HEK293 (cell line): ENCODE data around the gene NAP1L4.

Experiments
- CTCF ChIA-PET: fragments of 350-600 bp; formaldehyde crosslinking; extraction: SDS; loops from one replicate; lab custom pipeline; 2021; ENCODE audit warnings: antibody characterized with exemption; lab: Yijun Ruan, JAX
- POLR2A ChIA-PET: fragments of 300-600 bp; formaldehyde crosslinking; extraction: SDS; loops from one replicate; lab custom pipeline; 2020; ENCODE audit warnings: antibody characterized with exemption, inconsistent platforms; lab: Yijun Ruan, JAX
- H3K27ac ChIP-seq: fragments of 200-500 bp; sonication (Bioruptor generic); 2 replicates; pipeline ENCODE4 v1.5.1; 2014; ENCODE audit warnings: low read depth, low read length, control low read depth, inconsistent platforms; ENCODE audit errors: extremely low read depth
- H3K36me3 ChIP-seq, 2 experiments: fragments of 200-500 bp in 1 of 2; sonication (Bioruptor generic) in 1 of 2; 1 replicate in 1 of 2; 2 replicates in 1 of 2; pipeline ENCODE4 v1.5.1; 2014 to 2017; ENCODE audit warnings: inconsistent platforms in 2 of 2, low read length in 2 of 2; ENCODE audit not compliant: control insufficient read depth in 2 of 2, insufficient read depth in 1 of 2
- H3K4me1 ChIP-seq: fragments of 200-500 bp; sonication (Bioruptor generic); 2 replicates; pipeline ENCODE4 v1.5.1; 2014; ENCODE audit warnings: mild to moderate bottlenecking, low read length, inconsistent platforms; ENCODE audit not compliant: control insufficient read depth, insufficient read depth
- H3K4me3 ChIP-seq: 2 replicates; pipeline ENCODE4 v1.5.1; 2011; ENCODE audit warnings: low read depth, mild to moderate bottlenecking, control low read depth, low read length, moderate library complexity
- H3K9me3 ChIP-seq: fragments of 200-500 bp; sonication (Bioruptor generic); 2 replicates; pipeline ENCODE4 v1.5.1; 2014; ENCODE audit warnings: low read depth, low read length, inconsistent platforms; ENCODE audit not compliant: control insufficient read depth, insufficient read depth
- EGR2 ChIP-seq: fragments of 450-650 bp; formaldehyde crosslinking; IDR thresholded peaks from 2 replicates; pipeline ENCODE4 v1.5.1; 2016; ENCODE audit warnings: low read depth, missing biosample characterization, missing genetic modification characterization
- FEZF1 ChIP-seq: fragments of 450-650 bp; formaldehyde crosslinking; IDR thresholded peaks from 2 replicates; pipeline ENCODE4 v1.5.1; 2016; ENCODE audit warnings: missing biosample characterization, missing genetic modification characterization
- GLI2 ChIP-seq: fragments of 450-650 bp; formaldehyde crosslinking; IDR thresholded peaks from 2 replicates; pipeline ENCODE4; 2017; ENCODE audit warnings: missing biosample characterization, missing genetic modification characterization, low read depth, borderline replicate concordance
- SALL2 ChIP-seq: fragments of 450-650 bp; formaldehyde crosslinking; IDR thresholded peaks from 2 replicates; pipeline ENCODE4 v1.5.0; 2017; ENCODE audit warnings: missing biosample characterization, mild to moderate bottlenecking, missing genetic modification characterization, borderline replicate concordance
- TSHZ1 ChIP-seq: fragments of 450-650 bp; formaldehyde crosslinking; IDR thresholded peaks from 2 replicates; pipeline ENCODE4 v1.5.1; 2016; ENCODE audit warnings: missing biosample characterization, missing genetic modification characterization, borderline replicate concordance
- ZBTB17 ChIP-seq: fragments of 450-650 bp; formaldehyde crosslinking; IDR thresholded peaks from 2 replicates; pipeline ENCODE4 v1.5.1; 2016; ENCODE audit warnings: missing biosample characterization, missing genetic modification characterization
- ZFHX2 ChIP-seq: fragments of 450-650 bp; formaldehyde crosslinking; conservative IDR thresholded peaks from 2 replicates; pipeline ENCODE4 v1.5.1; 2016; ENCODE audit warnings: missing biosample characterization, missing genetic modification characterization
- ZIC2 ChIP-seq: fragments of 450-650 bp; formaldehyde crosslinking; IDR thresholded peaks from 2 replicates; pipeline ENCODE4 v1.5.1; 2016; ENCODE audit warnings: missing biosample characterization, missing genetic modification characterization
- ZNF114 ChIP-seq: fragments of 450-650 bp; formaldehyde crosslinking; IDR thresholded peaks from 2 replicates; pipeline ENCODE4 v1.5.0; 2017; ENCODE audit warnings: missing biosample characterization, missing genetic modification characterization
- ZNF138 ChIP-seq: fragments of 450-650 bp; formaldehyde crosslinking; IDR thresholded peaks from 2 replicates; pipeline ENCODE4 v1.5.1; 2016; ENCODE audit warnings: missing biosample characterization, missing genetic modification characterization, borderline replicate concordance
- ZNF146 ChIP-seq: fragments of 450-650 bp; formaldehyde crosslinking; IDR thresholded peaks from 2 replicates; pipeline ENCODE4 v1.5.1; 2016; ENCODE audit warnings: missing biosample characterization, missing genetic modification characterization
- ZNF2 ChIP-seq: fragments of 450-650 bp; formaldehyde crosslinking; IDR thresholded peaks from 2 replicates; pipeline ENCODE4 v1.5.1; 2016; ENCODE audit warnings: missing biosample characterization, missing genetic modification characterization
- ZNF274 ChIP-seq, 2 experiments: fragments of 200-500 bp in 1 of 2; fragments of 450-650 bp in 1 of 2; sonication (Bioruptor generic) in 1 of 2; formaldehyde crosslinking in 1 of 2; IDR thresholded peaks; 2 replicates each; pipeline versions ENCODE4 v1.5.1 to v1.6.1; 2014 to 2016; ENCODE audit warnings: borderline replicate concordance in 1 of 2, inconsistent platforms in 1 of 2, low read length in 1 of 2, missing biosample characterization in 1 of 2, missing genetic modification characterization in 1 of 2
- ZNF292 ChIP-seq: fragments of 450-650 bp; formaldehyde crosslinking; IDR thresholded peaks from 2 replicates; pipeline ENCODE4 v1.5.1; 2016; ENCODE audit warnings: low read depth, missing biosample characterization, missing genetic modification characterization, borderline replicate concordance
- ZNF585B ChIP-seq: fragments of 450-650 bp; formaldehyde crosslinking; IDR thresholded peaks from 2 replicates; pipeline ENCODE4 v1.5.1; 2016; ENCODE audit warnings: missing biosample characterization, missing genetic modification characterization
- ZNF596 ChIP-seq: fragments of 450-650 bp; IDR thresholded peaks from 2 replicates; pipeline ENCODE4 v1.5.0; 2018; ENCODE audit warnings: missing biosample characterization, mild to moderate bottlenecking, missing genetic modification characterization, moderate library complexity
- ZNF624 ChIP-seq: fragments of 450-650 bp; formaldehyde crosslinking; IDR thresholded peaks from 2 replicates; pipeline ENCODE4 v1.5.1; 2017; ENCODE audit warnings: missing biosample characterization, missing genetic modification characterization
- ZNF776 ChIP-seq: fragments of 450-650 bp; formaldehyde crosslinking; IDR thresholded peaks from 2 replicates; pipeline ENCODE4 v1.5.0; 2017; ENCODE audit warnings: missing biosample characterization, missing genetic modification characterization, borderline replicate concordance
- ZNF843 ChIP-seq: fragments of 450-650 bp; formaldehyde crosslinking; IDR thresholded peaks from 2 replicates; pipeline ENCODE4 v1.5.1; 2016; ENCODE audit warnings: missing biosample characterization, missing genetic modification characterization
- TF ChIP-seq, protein P1 (sequence below): fragments of 450-650 bp; formaldehyde crosslinking; IDR thresholded peaks from 2 replicates; pipeline ENCODE4 v1.5.1; 2016; ENCODE audit warnings: missing biosample characterization, missing genetic modification characterization
- TF ChIP-seq, protein P2 (sequence below): fragments of 450-650 bp; formaldehyde crosslinking; IDR thresholded peaks from 2 replicates; pipeline ENCODE4 v1.5.1; 2016; ENCODE audit warnings: missing biosample characterization, missing genetic modification characterization
- TF ChIP-seq, protein P3 (sequence below): sonication (generic); formaldehyde crosslinking; IDR thresholded peaks from 2 replicates; pipeline ENCODE4 v1.8.1; 2022; ENCODE audit warnings: mild to moderate bottlenecking, moderate library complexity, missing genetic modification reagents
- TF ChIP-seq, protein P4 (sequence below): fragments of 450-650 bp; formaldehyde crosslinking; IDR thresholded peaks from 2 replicates; pipeline ENCODE4 v1.5.1; 2017; ENCODE audit warnings: missing biosample characterization, missing genetic modification characterization

The NAP1L4 gene

GRCh38 chr11:3006505-3007260, 14.6 kb upstream of the NAP1L4 start:
- ChIA-PET CTCF (interaction anchor here (0.7 kb wide), 1 partner anchor 83 kb away, joined by 3 read pairs; no protein-coding TSS in a partner anchor), POLR2A (interaction anchor here (1.2 to 1.3 kb wide), 2 partner anchors 15 to 17 kb away, joined by 3 read pairs; partner anchors contain the start of gene NAP1L4)
- H3K9me3 ChIP-seq: no peaks in the 10 kb centered on the region
- H3K36me3 ChIP-seq: peaks cover 0 to 82% of the 10 kb centered on the region in 2 experiments; a peak in 2 of 3 replicates
- H3K27ac ChIP-seq: no peak overlapping the region
- no peaks in the 10 kb centered on the region for H3K4me1 ChIP-seq
- H3K4me3 ChIP-seq: no peak overlapping the region
- TF ChIP-seq ZNF596 (tag by site-specific recombination) (no peak), ZNF585B (tag by site-specific recombination) (no peak), ZNF776 (tag by site-specific recombination) (no peak), ZIC2 (peak; percentile 43), ZNF274 (IDR thresholded peaks at IDR 0.05; ENCODE audit: low read length) (no peak), ZNF274 (tag by site-specific recombination; IDR thresholded peaks at IDR 0.05; ENCODE audit: borderline replicate concordance) (no peak), SALL2 (tag by site-specific recombination) (no peak), ZNF2 (tag by site-specific recombination) (no peak), ZNF138 (no peak), ZNF292 (tag by site-specific recombination) (no peak), ZFHX2 (tag by site-specific recombination) (peak; percentile 65), GLI2 (tag by site-specific recombination) (no peak), ZBTB17 (tag by site-specific recombination) (no peak), ZNF624 (tag by site-specific recombination) (no peak), ZNF114 (tag by site-specific recombination) (no peak), ZNF146 (tag by site-specific recombination) (no peak), ZNF843 (no peak), EGR2 (peak; percentile 74), FEZF1 (tag by site-specific recombination) (no peak), TSHZ1 (tag by site-specific recombination) (no peak)
- TF ChIP-seq, protein P1, sequence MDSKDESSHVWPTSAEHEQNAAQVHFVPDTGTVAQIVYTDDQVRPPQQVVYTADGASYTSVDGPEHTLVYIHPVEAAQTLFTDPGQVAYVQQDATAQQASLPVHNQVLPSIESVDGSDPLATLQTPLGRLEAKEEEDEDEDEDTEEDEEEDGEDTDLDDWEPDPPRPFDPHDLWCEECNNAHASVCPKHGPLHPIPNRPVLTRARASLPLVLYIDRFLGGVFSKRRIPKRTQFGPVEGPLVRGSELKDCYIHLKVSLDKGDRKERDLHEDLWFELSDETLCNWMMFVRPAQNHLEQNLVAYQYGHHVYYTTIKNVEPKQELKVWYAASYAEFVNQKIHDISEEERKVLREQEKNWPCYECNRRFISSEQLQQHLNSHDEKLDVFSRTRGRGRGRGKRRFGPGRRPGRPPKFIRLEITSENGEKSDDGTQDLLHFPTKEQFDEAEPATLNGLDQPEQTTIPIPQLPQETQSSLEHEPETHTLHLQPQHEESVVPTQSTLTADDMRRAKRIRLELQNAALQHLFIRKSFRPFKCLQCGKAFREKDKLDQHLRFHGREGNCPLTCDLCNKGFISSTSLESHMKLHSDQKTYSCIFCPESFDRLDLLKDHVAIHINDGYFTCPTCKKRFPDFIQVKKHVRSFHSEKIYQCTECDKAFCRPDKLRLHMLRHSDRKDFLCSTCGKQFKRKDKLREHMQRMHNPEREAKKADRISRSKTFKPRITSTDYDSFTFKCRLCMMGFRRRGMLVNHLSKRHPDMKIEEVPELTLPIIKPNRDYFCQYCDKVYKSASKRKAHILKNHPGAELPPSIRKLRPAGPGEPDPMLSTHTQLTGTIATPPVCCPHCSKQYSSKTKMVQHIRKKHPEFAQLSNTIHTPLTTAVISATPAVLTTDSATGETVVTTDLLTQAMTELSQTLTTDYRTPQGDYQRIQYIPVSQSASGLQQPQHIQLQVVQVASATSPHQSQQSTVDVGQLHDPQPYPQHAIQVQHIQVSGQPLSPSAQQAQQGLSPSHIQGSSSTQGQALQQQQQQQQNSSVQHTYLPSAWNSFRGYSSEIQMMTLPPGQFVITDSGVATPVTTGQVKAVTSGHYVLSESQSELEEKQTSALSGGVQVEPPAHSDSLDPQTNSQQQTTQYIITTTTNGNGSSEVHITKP (tag by site-specific recombination): no peak
- TF ChIP-seq, protein P2, sequence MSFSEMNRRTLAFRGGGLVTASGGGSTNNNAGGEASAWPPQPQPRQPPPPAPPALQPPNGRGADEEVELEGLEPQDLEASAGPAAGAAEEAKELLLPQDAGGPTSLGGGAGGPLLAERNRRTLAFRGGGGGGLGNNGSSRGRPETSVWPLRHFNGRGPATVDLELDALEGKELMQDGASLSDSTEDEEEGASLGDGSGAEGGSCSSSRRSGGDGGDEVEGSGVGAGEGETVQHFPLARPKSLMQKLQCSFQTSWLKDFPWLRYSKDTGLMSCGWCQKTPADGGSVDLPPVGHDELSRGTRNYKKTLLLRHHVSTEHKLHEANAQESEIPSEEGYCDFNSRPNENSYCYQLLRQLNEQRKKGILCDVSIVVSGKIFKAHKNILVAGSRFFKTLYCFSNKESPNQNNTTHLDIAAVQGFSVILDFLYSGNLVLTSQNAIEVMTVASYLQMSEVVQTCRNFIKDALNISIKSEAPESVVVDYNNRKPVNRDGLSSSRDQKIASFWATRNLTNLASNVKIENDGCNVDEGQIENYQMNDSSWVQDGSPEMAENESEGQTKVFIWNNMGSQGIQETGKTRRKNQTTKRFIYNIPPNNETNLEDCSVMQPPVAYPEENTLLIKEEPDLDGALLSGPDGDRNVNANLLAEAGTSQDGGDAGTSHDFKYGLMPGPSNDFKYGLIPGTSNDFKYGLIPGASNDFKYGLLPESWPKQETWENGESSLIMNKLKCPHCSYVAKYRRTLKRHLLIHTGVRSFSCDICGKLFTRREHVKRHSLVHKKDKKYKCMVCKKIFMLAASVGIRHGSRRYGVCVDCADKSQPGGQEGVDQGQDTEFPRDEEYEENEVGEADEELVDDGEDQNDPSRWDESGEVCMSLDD: no peak
- TF ChIP-seq, protein P3, sequence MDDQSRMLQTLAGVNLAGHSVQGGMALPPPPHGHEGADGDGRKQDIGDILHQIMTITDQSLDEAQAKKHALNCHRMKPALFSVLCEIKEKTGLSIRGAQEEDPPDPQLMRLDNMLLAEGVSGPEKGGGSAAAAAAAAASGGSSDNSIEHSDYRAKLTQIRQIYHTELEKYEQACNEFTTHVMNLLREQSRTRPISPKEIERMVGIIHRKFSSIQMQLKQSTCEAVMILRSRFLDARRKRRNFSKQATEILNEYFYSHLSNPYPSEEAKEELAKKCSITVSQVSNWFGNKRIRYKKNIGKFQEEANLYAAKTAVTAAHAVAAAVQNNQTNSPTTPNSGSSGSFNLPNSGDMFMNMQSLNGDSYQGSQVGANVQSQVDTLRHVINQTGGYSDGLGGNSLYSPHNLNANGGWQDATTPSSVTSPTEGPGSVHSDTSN: no peak
- TF ChIP-seq, protein P4, sequence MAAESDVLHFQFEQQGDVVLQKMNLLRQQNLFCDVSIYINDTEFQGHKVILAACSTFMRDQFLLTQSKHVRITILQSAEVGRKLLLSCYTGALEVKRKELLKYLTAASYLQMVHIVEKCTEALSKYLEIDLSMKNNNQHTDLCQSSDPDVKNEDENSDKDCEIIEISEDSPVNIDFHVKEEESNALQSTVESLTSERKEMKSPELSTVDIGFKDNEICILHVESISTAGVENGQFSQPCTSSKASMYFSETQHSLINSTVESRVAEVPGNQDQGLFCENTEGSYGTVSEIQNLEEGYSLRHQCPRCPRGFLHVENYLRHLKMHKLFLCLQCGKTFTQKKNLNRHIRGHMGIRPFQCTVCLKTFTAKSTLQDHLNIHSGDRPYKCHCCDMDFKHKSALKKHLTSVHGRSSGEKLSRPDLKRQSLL (tag by site-specific recombination): no peak
